ENCODE data around the gene IL16.
"Not testable (repeated sequence)": the region's sequence is repeated elsewhere in the genome, so short reads cannot be mapped to it uniquely, and the experiment has no call there.

The IL16 gene

GRCh38 chr15:81316267-81316666 is 119.6 kb downstream of the IL16 start:
- ATAC-seq: no peak

- ATAC-seq: no peak
Measured at GRCh38 chr15:81317642-81318017, 121.0 kb downstream of the IL16 start.

- no peak for ATAC-seq
Measured at GRCh38 chr15:81321667-81322066, 125.0 kb downstream of the IL16 start.

- no peak for ATAC-seq
Measured at GRCh38 chr15:81322676-81323253, 126.1 kb downstream of the IL16 start.

- ATAC-seq: no peak
Measured at GRCh38 chr15:81323559-81323943, 126.9 kb downstream of the IL16 start.

- peak; percentile 100 for ATAC-seq
Measured at GRCh38 chr15:81323944-81324881, 127.5 kb downstream of the IL16 start, which contains the start of gene STARD5. STARD5 (minus strand) TSS chr15:81324141; CDS start chr15:81324099, 42 bp downstream.

- no peak for ATAC-seq
Measured at GRCh38 chr15:81326466-81327212, 130.0 kb downstream of the IL16 start.

- ATAC-seq: no peak
Measured at GRCh38 chr15:81327516-81327915, 130.8 kb downstream of the IL16 start.

- ATAC-seq: no peak
Measured at GRCh38 chr15:81329446-81329845, 132.8 kb downstream of the IL16 start.

- ATAC-seq: no peak
Measured at GRCh38 chr15:81330366-81331090, 133.8 kb downstream of the IL16 start.

- not testable (repeated sequence) for ATAC-seq
Measured at GRCh38 chr15:81331141-81331540, 134.5 kb downstream of the IL16 start.

GRCh38 chr15:81331600-81331999 is 134.9 kb downstream of the IL16 start:
- ATAC-seq: no peak

GRCh38 chr15:81332326-81332725 is 135.6 kb downstream of the IL16 start:
- no peak for ATAC-seq

GRCh38 chr15:81333363-81333762 is 136.7 kb downstream of the IL16 start:
- no peak for ATAC-seq

GRCh38 chr15:81334768-81335435 is 138.2 kb downstream of the IL16 start:
- no peak for ATAC-seq

GRCh38 chr15:81335631-81336030 is 139.0 kb downstream of the IL16 start:
- ATAC-seq: no peak

GRCh38 chr15:81336568-81336967 is 139.9 kb downstream of the IL16 start:
- ATAC-seq: peak; percentile 44 to 51

- ATAC-seq: no peak
Measured at GRCh38 chr15:81337241-81337640, 140.6 kb downstream of the IL16 start.

- no peak for ATAC-seq
Measured at GRCh38 chr15:81337713-81338157, 141.1 kb downstream of the IL16 start.

- ATAC-seq: no peak
Measured at GRCh38 chr15:81338170-81339007, 141.7 kb downstream of the IL16 start.

GRCh38 chr15:81339321-81339720 is 142.6 kb downstream of the IL16 start:
- no peak for ATAC-seq
